Lower leg skin (tissue), 3 donors: ENCODE data around the gene SMARCA2.

Source experiments
- POLR2A ChIP-seq, 2 donors: fragments of 450-650 bp; IDR thresholded peaks; one replicate each; pipeline ENCODE4 v1.6.1; 2016 to 2017; ENCODE audit warnings: antibody characterized with exemption in 2 of 2, mild to moderate bottlenecking in 1 of 2, moderate library complexity in 1 of 2
- TF ChIP-seq, protein P1 (sequence below), 3 donors: fragments of 450-650 bp; IDR thresholded peaks; one replicate each; pipeline ENCODE4 v1.5.1; 2016; ENCODE audit warnings: antibody characterized with exemption in 3 of 3, mild to moderate bottlenecking in 3 of 3, moderate library complexity in 2 of 3

- TF ChIP-seq, protein P1, sequence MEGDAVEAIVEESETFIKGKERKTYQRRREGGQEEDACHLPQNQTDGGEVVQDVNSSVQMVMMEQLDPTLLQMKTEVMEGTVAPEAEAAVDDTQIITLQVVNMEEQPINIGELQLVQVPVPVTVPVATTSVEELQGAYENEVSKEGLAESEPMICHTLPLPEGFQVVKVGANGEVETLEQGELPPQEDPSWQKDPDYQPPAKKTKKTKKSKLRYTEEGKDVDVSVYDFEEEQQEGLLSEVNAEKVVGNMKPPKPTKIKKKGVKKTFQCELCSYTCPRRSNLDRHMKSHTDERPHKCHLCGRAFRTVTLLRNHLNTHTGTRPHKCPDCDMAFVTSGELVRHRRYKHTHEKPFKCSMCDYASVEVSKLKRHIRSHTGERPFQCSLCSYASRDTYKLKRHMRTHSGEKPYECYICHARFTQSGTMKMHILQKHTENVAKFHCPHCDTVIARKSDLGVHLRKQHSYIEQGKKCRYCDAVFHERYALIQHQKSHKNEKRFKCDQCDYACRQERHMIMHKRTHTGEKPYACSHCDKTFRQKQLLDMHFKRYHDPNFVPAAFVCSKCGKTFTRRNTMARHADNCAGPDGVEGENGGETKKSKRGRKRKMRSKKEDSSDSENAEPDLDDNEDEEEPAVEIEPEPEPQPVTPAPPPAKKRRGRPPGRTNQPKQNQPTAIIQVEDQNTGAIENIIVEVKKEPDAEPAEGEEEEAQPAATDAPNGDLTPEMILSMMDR (IDR thresholded peaks at IDR 0.05) = no peak
- no peak for TF ChIP-seq POLR2A (IDR thresholded peaks at IDR 0.05)
Observed at GRCh38 chr9:2043243-2043642, 28.1 kb downstream of the SMARCA2 start.
